Trophoblast cell (in vitro differentiated cells and primary cell): Measurements from ENCODE around the gene CHDH.

Experiments
- DNase-seq, 2 donors: peaks; one replicate each; pipeline ENCODE4 v3.0.0-alpha.2; 2016
- H2AFZ ChIP-seq: 2 replicates; pipeline ENCODE4 v1.6.1; 2013; ENCODE audit warnings: low read length, moderate library complexity, mild to moderate bottlenecking; ENCODE audit not compliant: insufficient read depth, poor library complexity
- H2AK5ac ChIP-seq: 2 replicates; pipeline ENCODE4 v1.6.1; 2013; ENCODE audit warnings: mild to moderate bottlenecking, low read length
- H2BK120ac ChIP-seq: 2 replicates; pipeline ENCODE4 v1.6.1; 2013; ENCODE audit warnings: low read length, mild to moderate bottlenecking, moderate library complexity; ENCODE audit not compliant: insufficient read depth, poor library complexity
- H2BK12ac ChIP-seq: 2 replicates; pipeline ENCODE4 v1.6.1; 2013; ENCODE audit warnings: mild to moderate bottlenecking, low read length, moderate library complexity
- H2BK5ac ChIP-seq: 2 replicates; pipeline ENCODE4 v1.6.1; 2013; ENCODE audit warnings: low read length, low read depth, moderate library complexity, mild to moderate bottlenecking; ENCODE audit not compliant: poor library complexity
- H3K14ac ChIP-seq: 2 replicates; pipeline ENCODE4 v1.6.1; 2013; ENCODE audit warnings: mild to moderate bottlenecking, low read length
- H3K18ac ChIP-seq: 2 replicates; pipeline ENCODE4 v1.6.1; 2013; ENCODE audit warnings: mild to moderate bottlenecking, low read length
- H3K23ac ChIP-seq: 2 replicates; pipeline ENCODE4 v1.6.1; 2013; ENCODE audit warnings: low read length
- H3K27ac ChIP-seq: 2 replicates; pipeline ENCODE4 v1.5.1; 2013; ENCODE audit warnings: low read depth, mild to moderate bottlenecking, inconsistent platforms, low read length, moderate library complexity
- H3K27me3 ChIP-seq: 2 replicates; pipeline ENCODE4 v1.6.1; 2013; ENCODE audit warnings: inconsistent platforms, mild to moderate bottlenecking, low read length, moderate library complexity; ENCODE audit not compliant: insufficient read depth
- H3K36me3 ChIP-seq, 2 experiments: 1 replicate in 1 of 2; 2 replicates in 1 of 2; pipeline ENCODE4 v1.6.1; 2013; ENCODE audit warnings: low read length in 2 of 2, mild to moderate bottlenecking in 2 of 2, moderate library complexity in 1 of 2; ENCODE audit not compliant: insufficient read depth in 2 of 2, control insufficient read depth in 1 of 2
- H3K4ac ChIP-seq: 2 replicates; pipeline ENCODE4 v1.6.1; 2013; ENCODE audit warnings: low read depth, mild to moderate bottlenecking, low read length, moderate library complexity
- H3K4me1 ChIP-seq, 2 experiments: 1 replicate in 1 of 2; 2 replicates in 1 of 2; pipeline ENCODE4 v1.6.1; 2013; ENCODE audit warnings: low read length in 2 of 2, mild to moderate bottlenecking in 2 of 2, moderate library complexity in 1 of 2; ENCODE audit not compliant: insufficient read depth in 2 of 2, control insufficient read depth in 1 of 2
- H3K4me2 ChIP-seq: 2 replicates; pipeline ENCODE4 v1.6.1; 2013; ENCODE audit warnings: inconsistent platforms, mild to moderate bottlenecking, low read length, moderate library complexity
- H3K4me3 ChIP-seq: 2 replicates; pipeline ENCODE4 v1.5.1; 2013; ENCODE audit warnings: mild to moderate bottlenecking, low read depth, low read length, inconsistent platforms
- H3K79me1 ChIP-seq: one replicate; pipeline ENCODE4 v1.6.1; 2013; ENCODE audit warnings: low read length
- H3K79me2 ChIP-seq: 2 replicates; pipeline ENCODE4 v1.6.1; 2013; ENCODE audit warnings: low read length, mild to moderate bottlenecking; ENCODE audit not compliant: control insufficient read depth, insufficient read depth, poor library complexity
- H3K9ac ChIP-seq: 2 replicates; pipeline ENCODE4 v1.6.1; 2013; ENCODE audit warnings: mild to moderate bottlenecking, low read length
- H3K9me3 ChIP-seq: 2 replicates; pipeline ENCODE4 v1.6.1; 2013; ENCODE audit warnings: low read depth, mild to moderate bottlenecking, control low read depth, inconsistent platforms, low read length; ENCODE audit not compliant: insufficient read depth
- H4K12ac ChIP-seq: 2 replicates; pipeline ENCODE4 v1.6.1; 2013; ENCODE audit warnings: low read depth, mild to moderate bottlenecking, low read length, moderate library complexity
- H4K8ac ChIP-seq: 2 replicates; pipeline ENCODE4 v1.6.1; 2013; ENCODE audit warnings: low read depth, mild to moderate bottlenecking, low read length, moderate library complexity
- H4K91ac ChIP-seq: one replicate; pipeline ENCODE4 v1.6.1; 2013; ENCODE audit warnings: low read depth, mild to moderate bottlenecking, low read length, moderate library complexity
- WGBS: extraction: QIAGEN DNeasy Blood & Tissue Kit; methylation state at CpG from one replicate; pipeline ENCODE4 v1.1.7; 2013; ENCODE audit warnings: missing lambda C conversion rate; ENCODE audit not compliant: insufficient read length, insufficient coverage; ENCODE audit errors: extremely low coverage; 5-methylcytosine and 5-hydroxymethylcytosine counted together

Gene CHDH

DNA sequence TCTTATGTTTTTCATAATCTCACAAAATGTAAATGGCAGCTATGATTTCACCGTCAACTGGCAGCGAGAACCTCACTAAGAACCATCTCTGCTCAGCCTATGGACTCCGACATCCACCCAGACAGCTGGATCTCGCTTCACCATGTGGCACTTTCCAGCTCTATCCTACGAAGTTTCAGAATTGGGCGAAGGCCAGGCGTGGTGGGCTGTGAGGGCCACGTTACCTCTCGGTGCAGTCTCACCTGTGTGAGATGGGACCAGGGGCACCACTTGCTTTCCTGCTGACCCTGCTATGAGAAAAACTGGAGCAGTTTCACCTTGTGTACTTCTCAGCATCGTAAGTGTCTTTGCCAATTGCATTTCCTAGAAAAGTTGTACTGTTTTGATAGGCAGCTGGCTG lies 32.3 kb downstream of the CHDH start:
- Histone ChIP-seq H3K23ac (no peak overlapping the region), H3K27ac (no peak overlapping the region), H3K36me3 (no peaks in the 10 kb centered on the region), H2BK12ac (no peak overlapping the region), H4K8ac (no peak overlapping the region), H3K4me3 (no peak overlapping the region), H3K14ac (no peak overlapping the region), H2BK120ac (no peak overlapping the region), H4K12ac (no peak overlapping the region), H4K91ac (no peak overlapping the region), H3K4me1 (no peaks in the 10 kb centered on the region), H3K9me3 (peaks cover 2% of the 10 kb centered on the region), H3K4me2 (no peak overlapping the region), H2AFZ (no peak overlapping the region), H3K9ac (no peak overlapping the region), H3K79me1 (no peaks in the 10 kb centered on the region), H3K79me2 (no peaks in the 10 kb centered on the region), H2BK5ac (no peak overlapping the region), H3K4ac (no peak overlapping the region), H2AK5ac (no peak overlapping the region), H3K27me3 (no peaks in the 10 kb centered on the region), H3K18ac (no peak overlapping the region)
- no peak for DNase-seq
- no CpG with 5 or more reads among the region's 10 CpGs for WGBS

- Histone ChIP-seq H3K79me2 (no peaks in the 10 kb centered on the region), H3K79me1 (no peaks in the 10 kb centered on the region), H3K4ac (no peak overlapping the region), H3K14ac (no peak overlapping the region), H3K9ac (no peak overlapping the region), H2AK5ac (no peak overlapping the region), H3K4me2 (no peak overlapping the region), H3K18ac (no peak overlapping the region), H4K12ac (no peak overlapping the region), H3K4me1 (no peaks in the 10 kb centered on the region), H3K23ac (no peak overlapping the region), H3K4me3 (no peak overlapping the region), H3K9me3 (peaks cover 2% of the 10 kb centered on the region), H4K91ac (no peak overlapping the region), H2BK120ac (no peak overlapping the region), H3K27ac (no peak overlapping the region), H3K36me3 (no peaks in the 10 kb centered on the region), H3K27me3 (no peaks in the 10 kb centered on the region), H2AFZ (no peak overlapping the region), H4K8ac (no peak overlapping the region), H2BK12ac (no peak overlapping the region), H2BK5ac (no peak overlapping the region)
- no CpG with 5 or more reads among the region's 5 CpGs for WGBS
- DNase-seq, result no peak
Observed at GRCh38 chr3:53813229-53813628, 33.0 kb downstream of the CHDH start.

- Histone ChIP-seq H4K12ac (no peak overlapping the region), H3K27me3 (no peaks in the 10 kb centered on the region), H3K14ac (no peak overlapping the region), H2BK5ac (no peak overlapping the region), H3K23ac (no peak overlapping the region), H3K9me3 (peaks cover 2% of the 10 kb centered on the region), H2AFZ (no peak overlapping the region), H3K9ac (no peak overlapping the region), H3K4ac (no peak overlapping the region), H3K4me2 (no peak overlapping the region), H3K18ac (no peak overlapping the region), H2AK5ac (no peak overlapping the region), H2BK12ac (no peak overlapping the region), H3K79me1 (no peaks in the 10 kb centered on the region), H3K4me1 (no peaks in the 10 kb centered on the region), H4K91ac (no peak overlapping the region), H3K36me3 (no peaks in the 10 kb centered on the region), H3K27ac (no peak overlapping the region), H2BK120ac (no peak overlapping the region), H4K8ac (no peak overlapping the region), H3K4me3 (no peak overlapping the region), H3K79me2 (no peaks in the 10 kb centered on the region)
- no peak for DNase-seq
- WGBS, result no CpG with 5 or more reads among the region's 4 CpGs
Observed at GRCh38 chr3:53812434-53812833, 33.8 kb downstream of the CHDH start.

DNA sequence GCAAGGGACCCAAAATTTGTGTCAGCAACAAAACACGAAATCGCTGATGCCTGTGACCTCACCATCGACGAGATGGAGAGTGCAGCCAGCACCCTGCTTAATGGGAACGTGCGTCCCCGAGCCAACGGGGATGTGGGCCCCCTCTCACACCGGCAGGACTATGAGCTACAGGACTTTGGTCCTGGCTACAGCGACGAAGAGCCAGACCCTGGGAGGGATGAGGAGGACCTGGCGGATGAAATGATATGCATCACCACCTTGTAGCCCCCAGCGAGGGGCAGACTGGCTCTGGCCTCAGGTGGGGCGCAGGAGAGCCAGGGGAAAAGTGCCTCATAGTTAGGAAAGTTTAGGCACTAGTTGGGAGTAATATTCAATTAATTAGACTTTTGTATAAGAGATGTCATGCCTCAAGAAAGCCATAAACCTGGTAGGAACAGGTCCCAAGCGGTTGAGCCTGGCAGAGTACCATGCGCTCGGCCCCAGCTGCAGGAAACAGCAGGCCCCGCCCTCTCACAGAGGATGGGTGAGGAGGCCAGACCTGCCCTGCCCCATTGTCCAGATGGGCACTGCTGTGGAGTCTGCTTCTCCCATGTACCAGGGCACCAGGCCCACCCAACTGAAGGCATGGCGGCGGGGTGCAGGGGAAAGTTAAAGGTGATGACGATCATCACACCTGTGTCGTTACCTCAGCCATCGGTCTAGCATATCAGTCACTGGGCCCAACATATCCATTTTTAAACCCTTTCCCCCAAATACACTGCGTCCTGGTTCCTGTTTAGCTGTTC lies 34.9 kb downstream of the CHDH start:
- H3K79me2 ChIP-seq, result no peaks in the 10 kb centered on the region
- H3K36me3 ChIP-seq, result no peaks in the 10 kb centered on the region
- H3K4me1 ChIP-seq, result no peaks in the 10 kb centered on the region
- H4K12ac ChIP-seq, result no peak overlapping the region
- H3K9ac ChIP-seq, result no peak overlapping the region
- no peak overlapping the region for H3K4me2 ChIP-seq
- no peaks in the 10 kb centered on the region for H3K79me1 ChIP-seq
- H3K4me3 ChIP-seq, result no peak overlapping the region
- H3K23ac ChIP-seq, result no peak overlapping the region
- peaks cover 2% of the 10 kb centered on the region for H3K9me3 ChIP-seq
- H2AFZ ChIP-seq, result no peak overlapping the region
- H2BK12ac ChIP-seq, result no peak overlapping the region
- H4K8ac ChIP-seq, result no peak overlapping the region
- H2BK5ac ChIP-seq, result no peak overlapping the region
- H2AK5ac ChIP-seq, result no peak overlapping the region
- no CpG with 5 or more reads among the region's 24 CpGs for whole genome bisulfite sequencing
- H3K27me3 ChIP-seq, result no peaks in the 10 kb centered on the region
- no peak overlapping the region for H2BK120ac ChIP-seq
- H3K27ac ChIP-seq, result no peak overlapping the region
- no peak overlapping the region for H3K18ac ChIP-seq
- H4K91ac ChIP-seq, result no peak overlapping the region
- DNase-seq, result no peak
- H3K14ac ChIP-seq, result no peak overlapping the region
- H3K4ac ChIP-seq, result no peak overlapping the region
